Measurements from ENCODE around the gene ZNF532.

Gene ZNF532

DNA sequence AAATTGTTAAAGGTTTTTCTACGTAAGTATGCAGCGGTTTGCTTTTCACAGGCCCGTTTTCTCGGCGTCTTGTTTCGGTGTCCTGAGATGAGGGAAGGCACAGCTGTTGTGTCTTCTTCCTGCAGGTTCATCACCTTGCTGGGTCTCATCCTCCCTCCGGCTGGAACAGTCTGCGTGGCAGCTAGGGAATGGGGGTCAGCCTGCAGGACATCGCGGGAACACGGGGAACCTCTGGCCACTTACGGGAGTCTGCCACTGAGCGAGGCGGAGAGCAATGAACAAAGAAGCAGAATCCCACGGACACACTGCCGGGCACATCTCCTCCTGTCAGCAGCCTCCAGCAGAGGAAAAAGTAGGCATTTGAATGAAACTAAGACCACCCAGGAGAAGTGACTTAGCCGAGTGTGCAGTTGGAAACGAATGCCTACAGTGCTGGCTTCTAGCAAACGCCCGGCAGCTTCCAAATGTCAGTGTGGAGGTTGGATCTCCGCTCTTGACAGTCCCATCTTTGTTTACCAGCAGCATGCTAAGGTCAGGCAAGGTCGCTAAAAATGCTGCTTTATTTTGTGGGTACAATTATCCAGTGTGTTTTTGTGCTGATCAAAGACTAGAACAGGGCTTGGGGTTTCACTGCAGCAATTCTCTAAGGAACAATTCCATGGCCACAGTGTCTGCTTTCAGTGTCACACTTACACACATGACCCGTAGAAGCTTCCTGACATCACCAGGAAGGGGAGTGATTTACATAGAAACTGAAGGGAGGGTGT, 165.2 kb downstream of the ZNF532 start:
- WGBS (ENCODE audit: insufficient coverage, insufficient read length) = no CpG with 5 or more reads among the region's 23 CpGs
- Histone ChIP-seq H3K4me1 (ENCODE audit: control insufficient read depth, insufficient read depth, low read length) (no peaks in the 10 kb centered on the region), H3K27ac (ENCODE audit: low read length) (no peak overlapping the region), H3K36me3 (ENCODE audit: control insufficient read depth, insufficient read depth, low read length) (no peaks in the 10 kb centered on the region), H3K27me3 (ENCODE audit: control insufficient read depth, insufficient read depth, low read length) (no peaks in the 10 kb centered on the region), H3K4me3 (ENCODE audit: low read length) (no peak overlapping the region), H3K9me3 (ENCODE audit: control insufficient read depth, insufficient read depth, low read length) (no peaks in the 10 kb centered on the region)
- DNase-seq (ENCODE audit: low read depth, low spot score) = no peak

DNA sequence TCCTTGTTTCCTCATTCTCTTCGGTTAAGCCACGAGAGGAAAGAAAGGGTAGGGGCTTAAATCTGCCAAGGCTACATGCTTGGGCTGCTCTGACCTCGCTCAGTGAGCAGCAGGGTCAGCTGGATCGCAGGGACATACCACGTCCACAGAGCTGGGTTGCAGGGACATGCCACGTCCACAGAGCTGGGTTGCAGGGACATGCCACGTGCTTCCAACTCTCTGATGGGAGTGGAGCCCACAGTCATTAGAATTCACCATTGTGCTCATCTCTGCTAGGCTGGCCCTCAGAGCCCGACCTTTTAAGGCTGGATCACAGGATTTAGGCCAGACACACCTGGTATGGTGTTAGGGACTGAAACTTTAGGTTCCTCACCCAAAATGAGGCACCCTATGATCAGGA, 167.6 kb downstream of the ZNF532 start:
- H3K36me3 ChIP-seq (ENCODE audit: control insufficient read depth, insufficient read depth, low read length) = no peaks in the 10 kb centered on the region
- H3K4me3 ChIP-seq (ENCODE audit: low read length) = no peak overlapping the region
- no CpG with 5 or more reads among the region's 8 CpGs for WGBS (ENCODE audit: insufficient coverage, insufficient read length)
- no peaks in the 10 kb centered on the region for H3K27me3 ChIP-seq (ENCODE audit: control insufficient read depth, insufficient read depth, low read length)
- H3K4me1 ChIP-seq (ENCODE audit: control insufficient read depth, insufficient read depth, low read length) = no peaks in the 10 kb centered on the region
- H3K9me3 ChIP-seq (ENCODE audit: control insufficient read depth, insufficient read depth, low read length) = no peaks in the 10 kb centered on the region
- no peak overlapping the region for H3K27ac ChIP-seq (ENCODE audit: low read length)
- DNase-seq (ENCODE audit: low read depth, low spot score) = no peak

DNA sequence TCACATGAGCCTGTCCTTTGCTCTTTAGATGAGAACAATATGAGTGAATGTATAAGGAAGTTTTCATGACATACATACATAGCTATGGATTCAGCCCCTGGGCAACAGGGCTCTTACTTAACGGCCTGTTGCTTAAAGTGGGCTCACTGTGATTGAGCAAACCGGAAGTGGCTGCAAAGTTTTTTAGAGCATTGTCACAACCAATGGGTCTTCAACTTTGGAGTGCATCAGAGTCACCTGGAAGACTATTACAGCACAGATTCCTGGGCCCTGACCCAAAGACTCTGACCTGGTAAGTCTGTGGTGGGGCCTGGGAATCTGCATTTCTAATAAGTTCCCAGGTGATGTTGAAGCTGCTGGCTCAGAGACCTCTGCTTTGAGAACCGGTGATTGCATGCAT, 168.7 kb downstream of the ZNF532 start:
- WGBS (ENCODE audit: insufficient coverage, insufficient read length) = no CpG with 5 or more reads among the region's 3 CpGs
- no peak for DNase-seq (ENCODE audit: low read depth, low spot score)
- Histone ChIP-seq H3K27ac (ENCODE audit: low read length) (no peak overlapping the region), H3K4me3 (ENCODE audit: low read length) (no peak overlapping the region), H3K9me3 (ENCODE audit: control insufficient read depth, insufficient read depth, low read length) (no peaks in the 10 kb centered on the region), H3K4me1 (ENCODE audit: control insufficient read depth, insufficient read depth, low read length) (no peaks in the 10 kb centered on the region), H3K36me3 (ENCODE audit: control insufficient read depth, insufficient read depth, low read length) (no peaks in the 10 kb centered on the region), H3K27me3 (ENCODE audit: control insufficient read depth, insufficient read depth, low read length) (no peaks in the 10 kb centered on the region)

DNA sequence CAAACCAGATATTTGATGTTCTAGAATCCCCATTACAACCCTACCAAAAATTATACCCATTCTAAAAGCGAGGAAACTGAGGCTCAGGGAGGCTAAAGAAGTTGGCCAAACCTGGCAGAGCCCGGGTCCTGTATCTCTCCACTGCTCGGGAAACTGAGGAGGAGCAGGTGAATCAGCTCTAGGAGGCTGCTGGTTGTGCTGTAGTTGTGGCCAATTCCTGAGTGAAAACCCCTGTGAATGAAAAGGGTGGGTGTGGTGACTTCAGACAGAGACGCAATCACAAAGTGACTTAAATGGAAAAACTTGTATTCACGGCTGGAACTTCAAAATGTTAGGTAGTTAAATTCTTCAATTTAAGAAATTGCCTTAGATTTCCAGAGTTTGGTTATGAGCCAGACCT, 169.3 kb downstream of the ZNF532 start:
- H3K4me3 ChIP-seq (ENCODE audit: low read length) = no peak overlapping the region
- no peak overlapping the region for H3K27ac ChIP-seq (ENCODE audit: low read length)
- no CpG with 5 or more reads among the region's 5 CpGs for WGBS (ENCODE audit: insufficient coverage, insufficient read length)
- H3K4me1 ChIP-seq (ENCODE audit: control insufficient read depth, insufficient read depth, low read length) = no peaks in the 10 kb centered on the region
- no peak for DNase-seq (ENCODE audit: low read depth, low spot score)
- no peaks in the 10 kb centered on the region for H3K27me3 ChIP-seq (ENCODE audit: control insufficient read depth, insufficient read depth, low read length)
- H3K36me3 ChIP-seq (ENCODE audit: control insufficient read depth, insufficient read depth, low read length) = no peaks in the 10 kb centered on the region
- H3K9me3 ChIP-seq (ENCODE audit: control insufficient read depth, insufficient read depth, low read length) = no peaks in the 10 kb centered on the region

DNA sequence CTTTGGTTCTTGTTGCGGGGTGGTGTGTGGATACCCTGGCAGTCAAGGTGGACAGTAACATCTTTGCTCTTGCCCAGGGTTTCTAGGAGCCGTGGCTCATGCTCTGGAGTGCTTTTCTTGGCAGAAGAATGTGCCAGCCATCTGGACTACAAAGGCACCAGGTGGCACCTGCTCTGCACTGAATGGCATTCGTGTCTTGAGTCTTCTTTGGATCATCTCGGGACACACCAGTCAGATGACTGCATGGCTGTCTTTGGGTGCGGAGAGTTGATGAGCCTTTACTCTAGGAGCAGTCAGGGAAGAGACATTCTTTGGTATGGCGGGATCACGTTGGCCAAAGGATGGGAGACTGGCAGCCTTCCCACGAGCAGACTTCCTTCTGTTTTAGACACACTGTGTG, 170.9 kb downstream of the ZNF532 start:
- no peaks in the 10 kb centered on the region for H3K4me1 ChIP-seq (ENCODE audit: control insufficient read depth, insufficient read depth, low read length)
- DNase-seq (ENCODE audit: low read depth, low spot score) = no peak
- no peaks in the 10 kb centered on the region for H3K9me3 ChIP-seq (ENCODE audit: control insufficient read depth, insufficient read depth, low read length)
- no peaks in the 10 kb centered on the region for H3K27me3 ChIP-seq (ENCODE audit: control insufficient read depth, insufficient read depth, low read length)
- no CpG with 5 or more reads among the region's 8 CpGs for WGBS (ENCODE audit: insufficient coverage, insufficient read length)
- H3K36me3 ChIP-seq (ENCODE audit: control insufficient read depth, insufficient read depth, low read length) = no peaks in the 10 kb centered on the region
- no peak overlapping the region for H3K27ac ChIP-seq (ENCODE audit: low read length)
- no peak overlapping the region for H3K4me3 ChIP-seq (ENCODE audit: low read length)
